ENCODE data around the gene UTP11. TPM values are rescaled to one million over a fixed set of nuclear protein-coding genes. Genes with fewer than 3 reads are reported as not detected.

Gene UTP11
- total RNA-seq, 5 donors from 2014 or later (not counting 1 experiment from before 2014, with no cell fraction given): 8.5 to 18.3 (median 15.9) TPM

GRCh38 chr1:38055965-38056364, 43.4 kb downstream of the UTP11 start:
- Histone ChIP-seq H3K9me3 (no peaks in the 10 kb centered on the region), H3K27me3 (replicated peaks in 1 of 2; ENCODE audit: control insufficient read depth in 2 of 2, extremely low read depth in 1 of 2, insufficient read depth in 2 of 2, low read length in 1 of 2) (peaks cover 0 to 16% of the 10 kb centered on the region in 2 experiments), H3K4me3 (ENCODE audit: control insufficient read depth in 1 of 2, extremely low read depth in 1 of 2, low read length in 1 of 2) (no peak overlapping the region), H3K36me3 (ENCODE audit: control insufficient read depth in 2 of 2, extremely low read depth in 1 of 2, insufficient read depth in 1 of 2, low read length in 1 of 2) (no peaks in the 10 kb centered on the region), H3K4me1 (ENCODE audit: control insufficient read depth in 1 of 2, extremely low read depth in 1 of 2, insufficient read depth in 2 of 2, low read length in 2 of 2) (peaks cover 0 to 9% of the 10 kb centered on the region in 2 experiments), H3K27ac (ENCODE audit: low read length) (no peak overlapping the region)
- Mint-ChIP-seq H3K9me3 (no peaks in the 10 kb centered on the region), H3K27ac (no peak overlapping the region), H3K4me1 (peaks cover 7 to 8% (median 8%) of the 10 kb centered on the region in 3 donors), H3K27me3 (peaks cover 4 to 14% of the 10 kb centered on the region in 2 donors), H3K4me3 (no peak overlapping the region), H3K36me3 (no peaks in the 10 kb centered on the region)
- DNase-seq (no peak), ATAC-seq (replicated peaks in 1 of 4) (no peak)
- WGBS (ENCODE audit: insufficient coverage): 70% methylated on average over 3 of the region's 4 CpGs
- ChIA-PET POLR2A (no interaction called here), CTCF (no interaction called here)

DNA sequence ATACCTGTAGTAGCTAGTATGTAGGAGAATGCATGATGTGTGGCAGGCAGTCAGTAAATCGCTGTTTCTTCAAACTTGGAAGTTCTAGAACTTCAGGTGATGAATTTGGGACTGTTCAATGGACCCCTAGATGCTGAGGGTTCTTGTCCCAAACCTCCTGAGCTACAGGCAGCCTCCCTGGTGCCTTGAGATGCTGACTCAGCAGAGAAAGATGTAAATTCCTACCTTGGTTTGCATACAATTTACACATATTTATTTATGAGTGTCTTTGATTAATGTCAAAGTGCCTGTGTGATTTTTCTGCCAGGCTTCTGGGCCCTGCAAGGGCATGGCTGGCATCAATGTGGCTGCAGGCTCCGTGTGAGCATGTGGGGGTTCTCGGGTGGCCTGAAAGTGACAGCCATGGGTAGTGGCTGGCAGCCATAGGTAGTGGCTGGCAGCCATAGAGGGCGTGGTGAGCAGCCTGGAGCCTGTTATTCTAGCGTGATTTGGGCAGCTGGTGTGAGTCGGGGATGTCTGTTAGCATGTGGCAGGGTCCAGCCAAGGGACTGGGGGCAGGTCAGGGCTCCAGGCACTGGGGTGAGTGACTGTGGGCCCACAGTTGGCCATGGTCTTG, 47.2 kb downstream of the UTP11 start:
- DNase-seq (no peak), ATAC-seq (replicated peaks in 1 of 4) (no peak)
- peaks cover 0 to 12% of the 10 kb centered on the region in 2 experiments for H3K27me3 ChIP-seq (replicated peaks in 1 of 2; ENCODE audit: control insufficient read depth in 2 of 2, extremely low read depth in 1 of 2, insufficient read depth in 2 of 2, low read length in 1 of 2)
- no peaks in the 10 kb centered on the region for H3K4me1 Mint-ChIP-seq
- no peaks in the 10 kb centered on the region for H3K36me3 Mint-ChIP-seq
- H3K27me3 Mint-ChIP-seq: peaks cover 8 to 14% of the 10 kb centered on the region in 2 donors
- no peak overlapping the region for H3K27ac Mint-ChIP-seq
- ChIA-PET CTCF (no interaction called here), POLR2A (no interaction called here)
- H3K36me3 ChIP-seq (ENCODE audit: control insufficient read depth in 2 of 2, extremely low read depth in 1 of 2, insufficient read depth in 1 of 2, low read length in 1 of 2): no peaks in the 10 kb centered on the region
- H3K9me3 ChIP-seq: no peaks in the 10 kb centered on the region
- H3K9me3 Mint-ChIP-seq: no peaks in the 10 kb centered on the region
- 68% methylated on average over 5 of the region's 6 CpGs for WGBS (ENCODE audit: insufficient coverage)
- H3K4me3 ChIP-seq (ENCODE audit: control insufficient read depth in 1 of 2, extremely low read depth in 1 of 2, low read length in 1 of 2): no peak overlapping the region
- no peaks in the 10 kb centered on the region for H3K4me1 ChIP-seq (ENCODE audit: control insufficient read depth in 1 of 2, extremely low read depth in 1 of 2, insufficient read depth in 2 of 2, low read length in 2 of 2)
- no peak overlapping the region for H3K4me3 Mint-ChIP-seq
- H3K27ac ChIP-seq (ENCODE audit: low read length): no peak overlapping the region

GRCh38 chr1:38060498-38060897, 48.0 kb downstream of the UTP11 start:
- no peak for ATAC-seq (replicated peaks in 1 of 4)
- no peaks in the 10 kb centered on the region for H3K36me3 ChIP-seq (ENCODE audit: control insufficient read depth in 2 of 2, extremely low read depth in 1 of 2, insufficient read depth in 1 of 2, low read length in 1 of 2)
- CTCF ChIA-PET: no interaction called here
- Mint-ChIP-seq H3K27me3 (peaks cover 4 to 9% of the 10 kb centered on the region in 2 donors), H3K36me3 (no peaks in the 10 kb centered on the region), H3K4me1 (no peaks in the 10 kb centered on the region), H3K27ac (no peak overlapping the region), H3K4me3 (no peak overlapping the region), H3K9me3 (no peaks in the 10 kb centered on the region)
- no CpG with 5 or more reads among the region's 2 CpGs for WGBS (ENCODE audit: insufficient coverage)
- H3K4me3 ChIP-seq (ENCODE audit: control insufficient read depth in 1 of 2, extremely low read depth in 1 of 2, low read length in 1 of 2): no peak overlapping the region
- POLR2A ChIA-PET: no interaction called here
- DNase-seq: no peak
- no peak overlapping the region for H3K27ac ChIP-seq (ENCODE audit: low read length)
- peaks cover 0 to 8% of the 10 kb centered on the region in 2 experiments for H3K27me3 ChIP-seq (replicated peaks in 1 of 2; ENCODE audit: control insufficient read depth in 2 of 2, extremely low read depth in 1 of 2, insufficient read depth in 2 of 2, low read length in 1 of 2)
- H3K4me1 ChIP-seq (ENCODE audit: control insufficient read depth in 1 of 2, extremely low read depth in 1 of 2, insufficient read depth in 2 of 2, low read length in 2 of 2): no peaks in the 10 kb centered on the region
- no peaks in the 10 kb centered on the region for H3K9me3 ChIP-seq

GRCh38 chr1:38061290-38061689, 48.8 kb downstream of the UTP11 start:
- no peak overlapping the region for H3K27ac Mint-ChIP-seq
- CTCF ChIA-PET: no interaction called here
- no peaks in the 10 kb centered on the region for H3K36me3 Mint-ChIP-seq
- no peak overlapping the region for H3K4me3 Mint-ChIP-seq
- POLR2A ChIA-PET: no interaction called here
- DNase-seq (no peak), ATAC-seq (replicated peaks in 1 of 4) (no peak)
- H3K27me3 Mint-ChIP-seq: peaks cover 4 to 5% of the 10 kb centered on the region in 2 donors
- no peaks in the 10 kb centered on the region for H3K9me3 Mint-ChIP-seq
- no peaks in the 10 kb centered on the region for H3K4me1 ChIP-seq (ENCODE audit: control insufficient read depth in 1 of 2, extremely low read depth in 1 of 2, insufficient read depth in 2 of 2, low read length in 2 of 2)
- WGBS (ENCODE audit: insufficient coverage): no CpG with 5 or more reads among the region's 1 CpG
- no peak overlapping the region for H3K27ac ChIP-seq (ENCODE audit: low read length)
- H3K4me1 Mint-ChIP-seq: no peaks in the 10 kb centered on the region
- no peaks in the 10 kb centered on the region for H3K36me3 ChIP-seq (ENCODE audit: control insufficient read depth in 2 of 2, extremely low read depth in 1 of 2, insufficient read depth in 1 of 2, low read length in 1 of 2)
- no peaks in the 10 kb centered on the region for H3K9me3 ChIP-seq
- no peak overlapping the region for H3K4me3 ChIP-seq (ENCODE audit: control insufficient read depth in 1 of 2, extremely low read depth in 1 of 2, low read length in 1 of 2)
- H3K27me3 ChIP-seq (replicated peaks in 1 of 2; ENCODE audit: control insufficient read depth in 2 of 2, extremely low read depth in 1 of 2, insufficient read depth in 2 of 2, low read length in 1 of 2): peaks cover 0 to 8% of the 10 kb centered on the region in 2 experiments

- no peaks in the 10 kb centered on the region for H3K36me3 Mint-ChIP-seq
- no peak for ATAC-seq (replicated peaks in 1 of 4)
- H3K27me3 ChIP-seq (replicated peaks in 1 of 2; ENCODE audit: control insufficient read depth in 2 of 2, extremely low read depth in 1 of 2, insufficient read depth in 2 of 2, low read length in 1 of 2): peaks cover 0 to 7% of the 10 kb centered on the region in 2 experiments
- H3K27ac ChIP-seq (ENCODE audit: low read length): no peak overlapping the region
- POLR2A ChIA-PET: no interaction called here
- DNase-seq: no peak
- no peaks in the 10 kb centered on the region for H3K4me1 Mint-ChIP-seq
- H3K4me3 ChIP-seq (ENCODE audit: control insufficient read depth in 1 of 2, extremely low read depth in 1 of 2, low read length in 1 of 2): no peak overlapping the region
- no peaks in the 10 kb centered on the region for H3K36me3 ChIP-seq (ENCODE audit: control insufficient read depth in 2 of 2, extremely low read depth in 1 of 2, insufficient read depth in 1 of 2, low read length in 1 of 2)
- no peak overlapping the region for H3K27ac Mint-ChIP-seq
- H3K9me3 Mint-ChIP-seq: no peaks in the 10 kb centered on the region
- CTCF ChIA-PET: no interaction called here
- H3K9me3 ChIP-seq: no peaks in the 10 kb centered on the region
- no peaks in the 10 kb centered on the region for H3K4me1 ChIP-seq (ENCODE audit: control insufficient read depth in 1 of 2, extremely low read depth in 1 of 2, insufficient read depth in 2 of 2, low read length in 2 of 2)
- H3K27me3 Mint-ChIP-seq: peaks cover 4 to 5% of the 10 kb centered on the region in 2 donors
- H3K4me3 Mint-ChIP-seq: no peak overlapping the region
- 37% methylated on average over 5 of the region's 7 CpGs for WGBS (ENCODE audit: insufficient coverage)
These were observed 49.4 kb downstream of the UTP11 start for GRCh38 chr1:38061883-38062328.

GRCh38 chr1:38062361-38063288, 50.1 kb downstream of the UTP11 start:
- DNase-seq (no peak), ATAC-seq (replicated peaks in 1 of 4) (no peak)
- Mint-ChIP-seq H3K4me1 (no peaks in the 10 kb centered on the region), H3K36me3 (no peaks in the 10 kb centered on the region), H3K4me3 (no peak overlapping the region), H3K27me3 (peaks cover 4 to 10% of the 10 kb centered on the region in 2 donors), H3K9me3 (no peaks in the 10 kb centered on the region), H3K27ac (no peak overlapping the region)
- H3K36me3 ChIP-seq (ENCODE audit: control insufficient read depth in 2 of 2, extremely low read depth in 1 of 2, insufficient read depth in 1 of 2, low read length in 1 of 2): no peaks in the 10 kb centered on the region
- no peaks in the 10 kb centered on the region for H3K9me3 ChIP-seq
- peaks cover 0 to 7% of the 10 kb centered on the region in 2 experiments for H3K27me3 ChIP-seq (replicated peaks in 1 of 2; ENCODE audit: control insufficient read depth in 2 of 2, extremely low read depth in 1 of 2, insufficient read depth in 2 of 2, low read length in 1 of 2)
- H3K27ac ChIP-seq (ENCODE audit: low read length): no peak overlapping the region
- 76% methylated on average over 2 of the region's 6 CpGs for WGBS (ENCODE audit: insufficient coverage)
- H3K4me3 ChIP-seq (ENCODE audit: control insufficient read depth in 1 of 2, extremely low read depth in 1 of 2, low read length in 1 of 2): no peak overlapping the region
- ChIA-PET POLR2A (interaction anchor here in 1 of 2 donors (0.7 kb wide), 1 partner anchor 38 kb away, joined by 20 read pairs; no protein-coding TSS in a partner anchor), CTCF (no interaction called here)
- H3K4me1 ChIP-seq (ENCODE audit: control insufficient read depth in 1 of 2, extremely low read depth in 1 of 2, insufficient read depth in 2 of 2, low read length in 2 of 2): no peaks in the 10 kb centered on the region

Data from T-cell (primary cell).